HG03342 (cell line): ENCODE results near the gene CBX7.

Source experiments
- ATAC-seq: cut with Tn5 transposase; IDR thresholded peaks from one replicate; pipeline ENCODE4 v1.9.1; 2021; ENCODE audit warnings: mild to moderate bottlenecking, moderate library complexity; ENCODE audit not compliant: unreplicated experiment

The CBX7 gene

DNA sequence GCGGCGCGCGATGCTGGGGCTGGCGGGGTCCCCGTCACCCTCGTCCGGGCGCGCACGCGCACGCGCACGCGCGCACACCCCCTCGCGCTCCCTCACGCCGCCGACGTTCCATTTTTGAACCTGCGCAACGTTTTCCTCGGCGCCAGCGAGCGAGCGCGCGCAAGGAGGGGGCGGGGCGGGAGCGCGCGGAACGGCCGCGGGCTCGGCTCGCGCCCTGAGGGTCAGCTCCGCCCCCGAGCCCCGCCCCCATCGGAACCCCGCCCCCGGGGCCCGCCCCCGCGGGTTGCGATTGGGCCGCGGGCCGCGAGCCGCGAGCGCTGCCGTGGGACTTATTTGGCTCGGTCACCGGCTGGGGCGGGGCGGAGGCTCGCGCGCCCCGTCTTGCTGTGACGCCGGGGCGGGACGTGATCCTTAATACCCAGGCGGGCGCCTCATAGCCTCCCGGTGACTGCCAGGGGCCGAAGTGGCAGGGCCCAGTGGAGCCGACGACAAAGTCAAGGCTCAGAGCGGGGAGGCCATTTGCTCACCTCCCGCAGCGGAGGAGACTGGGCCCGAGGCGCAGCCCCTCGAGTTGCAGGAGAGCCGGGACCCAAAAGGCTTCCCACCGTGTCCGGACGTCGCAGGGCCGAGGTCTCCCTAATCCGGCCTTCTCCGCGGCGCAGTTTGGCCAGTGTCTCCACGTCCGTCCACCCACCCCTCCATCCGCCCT lies at the start of gene CBX7:
Gene CBX7 (minus strand): TSS at position 170 of the 709 bp plus-strand sequence. CDS start 236 bp downstream, outside the sequence.
- ATAC-seq = peak; percentile 71

DNA sequence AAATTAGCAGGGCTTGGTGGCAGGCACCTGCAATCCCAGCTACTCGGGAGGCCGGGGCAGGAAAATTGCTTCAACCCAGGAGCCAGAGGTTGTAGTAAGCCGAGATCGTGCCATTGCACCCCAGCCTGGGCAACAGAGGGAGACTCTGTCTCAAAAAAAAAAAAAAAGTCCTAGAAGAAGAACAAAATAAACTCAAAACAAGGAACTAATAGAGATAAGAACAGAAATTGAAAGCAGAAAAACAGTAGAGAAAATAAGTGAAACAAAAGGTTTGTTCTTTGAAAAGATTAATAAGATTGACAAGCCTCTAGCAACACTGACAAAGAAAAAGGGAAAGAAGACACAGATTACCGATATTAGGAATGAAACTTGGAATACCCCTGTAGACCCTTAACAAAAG lies 45.1 kb upstream of the CBX7 start:
- no peak for ATAC-seq

DNA sequence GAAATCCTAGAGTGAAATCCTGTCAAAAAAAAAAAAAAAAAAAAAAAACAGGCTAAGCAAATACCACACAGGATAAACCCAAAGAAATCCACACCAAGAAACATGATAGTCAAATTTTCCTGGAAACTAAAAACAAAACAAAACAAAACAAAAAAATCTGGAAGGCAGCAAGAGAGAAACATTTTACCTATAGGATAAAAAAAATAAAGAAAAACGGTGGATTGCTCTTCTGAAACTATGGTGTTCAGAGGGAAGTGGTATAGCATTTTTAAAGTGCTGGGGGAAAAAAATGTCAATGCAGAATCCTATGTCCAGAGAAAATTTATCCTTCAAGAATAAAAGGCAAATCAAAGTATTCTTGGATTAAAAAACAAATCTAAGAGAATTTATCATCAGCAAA lies 41.6 kb upstream of the CBX7 start:
- no peak for ATAC-seq

DNA sequence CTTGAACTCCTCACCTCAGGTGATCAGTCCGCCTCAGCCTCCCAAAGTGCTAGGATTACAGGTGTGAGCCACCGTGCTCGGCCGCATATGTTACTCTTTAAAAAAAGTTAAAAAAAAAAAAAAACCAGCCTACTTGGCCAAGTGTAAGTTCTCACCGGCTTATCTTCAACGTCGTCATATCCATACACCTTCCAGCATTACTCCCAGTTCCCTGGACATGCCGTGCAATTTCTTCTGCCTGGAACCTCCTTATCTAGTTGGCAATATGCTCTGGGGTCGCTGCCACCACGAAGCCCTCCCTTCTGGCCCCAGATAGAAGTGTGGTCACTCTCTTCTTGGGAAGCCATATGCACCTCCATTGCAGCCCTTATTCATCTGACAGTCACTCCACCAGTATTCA lies 36.3 kb upstream of the CBX7 start:
- no peak for ATAC-seq

DNA sequence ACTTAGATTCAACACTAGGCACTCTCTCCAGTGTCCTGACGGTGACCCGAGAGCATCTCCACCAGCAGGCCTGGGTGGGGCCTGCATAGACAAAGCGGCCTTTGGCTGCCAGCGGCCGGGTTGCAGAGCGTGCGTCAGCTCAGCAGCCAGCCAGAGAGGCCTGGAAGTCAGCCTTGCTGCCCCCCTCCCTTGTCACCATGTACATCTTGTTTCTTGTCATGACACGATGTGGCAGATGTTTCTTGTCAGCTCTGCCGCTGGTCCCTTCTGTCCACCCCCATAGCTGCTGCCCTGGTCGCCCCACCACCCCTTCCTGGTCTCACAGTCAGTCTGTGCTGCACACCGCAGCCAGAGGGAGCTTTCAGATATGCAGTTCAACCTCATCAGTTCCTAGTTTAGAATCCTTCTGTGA lies 33.1 kb upstream of the CBX7 start:
- ATAC-seq = no peak

DNA sequence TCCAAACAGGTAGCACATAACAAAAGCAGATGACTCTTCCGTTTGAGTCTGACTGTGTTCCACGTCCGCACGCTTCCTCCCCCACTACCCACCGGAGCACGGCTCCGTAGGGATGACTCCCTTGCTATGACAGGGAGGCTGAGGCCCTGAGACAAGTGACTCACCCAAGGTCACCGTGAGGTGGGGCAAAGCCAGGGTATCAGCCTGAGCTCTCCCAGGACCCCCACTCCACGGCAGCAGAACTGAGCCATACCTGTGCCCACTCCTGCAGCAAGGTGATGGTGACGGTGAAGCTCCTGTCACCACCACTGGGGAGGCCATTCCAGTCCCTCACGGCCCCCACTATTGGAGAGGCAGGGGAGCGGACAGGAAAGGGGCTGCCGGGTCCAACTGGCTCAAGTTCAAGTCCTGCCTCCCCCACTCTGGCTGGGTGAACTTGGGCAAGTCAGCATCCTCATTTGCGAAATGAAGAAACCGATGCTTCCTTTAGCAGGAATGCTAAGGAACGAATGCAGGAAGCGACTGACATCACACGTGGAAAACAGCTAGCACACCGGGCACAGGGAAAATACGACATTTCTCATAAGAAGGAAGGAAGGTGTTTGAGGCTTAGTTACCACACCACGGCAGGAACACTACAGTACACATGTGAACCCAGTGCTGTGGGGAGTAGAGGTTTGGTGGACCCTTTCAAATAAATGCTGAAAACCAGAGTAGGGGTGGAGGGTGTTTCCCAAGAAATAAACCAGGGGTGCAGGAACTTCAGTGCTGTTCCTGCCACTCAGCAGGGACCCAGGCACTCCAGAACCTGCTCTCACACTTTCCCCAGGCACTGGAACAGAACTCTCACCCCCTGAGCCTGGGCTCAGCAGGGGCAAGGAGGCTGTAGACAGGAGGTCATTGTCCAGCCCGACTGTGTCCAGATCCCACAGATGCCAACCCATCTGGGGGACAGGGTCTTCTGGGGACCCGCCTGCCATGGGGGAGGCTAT lies 32.4 kb upstream of the CBX7 start:
- no peak for ATAC-seq

DNA sequence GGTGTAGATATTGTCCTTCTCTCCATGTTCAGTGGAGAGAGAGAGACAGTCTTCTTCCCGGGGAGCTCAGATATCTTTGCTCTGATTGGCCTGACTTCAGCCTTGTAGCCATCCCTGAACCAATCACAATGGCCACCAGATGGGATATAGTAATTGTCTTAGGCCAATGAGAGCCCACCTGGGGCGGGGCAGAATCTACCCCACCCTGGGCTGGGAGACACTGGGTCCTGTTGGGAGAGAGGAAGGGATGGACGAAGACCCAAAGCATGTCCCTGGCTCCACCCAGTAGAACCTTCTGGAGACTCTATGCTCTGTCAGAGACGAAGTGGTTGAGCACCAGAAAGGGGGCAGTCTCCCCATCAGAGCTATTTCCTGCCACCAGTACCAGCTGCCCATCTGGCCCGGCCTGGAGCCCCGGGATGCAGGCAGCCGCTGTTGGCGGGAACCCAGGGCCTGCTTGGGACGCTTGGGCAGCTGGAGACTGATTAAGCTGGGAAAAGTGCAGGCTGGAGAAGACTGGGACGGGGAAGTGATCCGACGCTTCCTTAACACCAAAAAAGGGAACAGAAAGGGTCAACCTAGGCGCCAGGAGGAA lies 31.6 kb upstream of the CBX7 start:
- ATAC-seq = no peak

DNA sequence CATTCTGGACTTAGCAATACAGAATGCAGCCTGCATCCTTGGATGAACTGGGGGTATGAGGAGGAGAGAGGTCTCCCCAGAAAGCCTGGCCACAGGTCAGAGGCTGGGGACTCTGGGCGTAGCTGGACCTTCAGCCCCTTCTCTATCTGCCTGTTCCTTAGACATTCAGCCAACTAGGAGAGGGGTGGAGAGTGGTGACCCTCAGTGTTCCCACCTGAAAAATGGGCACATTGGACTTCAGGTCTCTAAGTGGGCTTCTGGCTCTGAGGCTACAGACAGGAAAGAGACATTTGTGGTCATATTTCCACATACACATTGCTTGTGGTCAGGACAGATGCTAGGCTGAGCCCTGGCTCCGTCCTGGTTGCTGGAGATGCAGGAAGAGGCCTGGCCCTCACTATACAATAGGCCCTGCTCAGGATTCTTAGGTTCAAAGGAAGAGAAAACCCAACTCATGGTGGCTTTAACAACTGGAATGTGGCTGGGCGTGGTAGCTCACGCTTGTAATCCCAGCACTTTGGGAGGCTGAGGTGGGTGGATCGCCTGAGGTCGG lies 30.1 kb upstream of the CBX7 start:
- no peak for ATAC-seq

DNA sequence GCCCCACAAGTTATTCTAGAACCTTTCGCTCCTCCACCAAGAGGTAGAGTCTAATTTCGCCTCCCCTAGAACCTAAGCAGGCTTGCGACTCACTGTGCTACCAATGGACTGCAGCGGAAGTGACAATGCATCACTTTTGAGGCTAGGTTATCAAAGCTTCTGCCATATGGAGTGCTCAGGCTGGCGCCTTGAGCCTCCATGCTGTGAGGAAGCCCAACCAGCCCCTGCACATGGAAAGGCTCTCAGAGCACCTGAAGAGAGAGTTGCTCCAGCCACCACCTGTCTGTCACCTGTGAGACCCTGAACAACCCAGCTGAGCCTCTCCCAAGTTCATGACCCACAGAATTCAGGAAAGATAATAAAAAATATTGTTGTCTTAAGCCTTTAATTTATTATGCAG lies 29.3 kb upstream of the CBX7 start:
- ATAC-seq = no peak

DNA sequence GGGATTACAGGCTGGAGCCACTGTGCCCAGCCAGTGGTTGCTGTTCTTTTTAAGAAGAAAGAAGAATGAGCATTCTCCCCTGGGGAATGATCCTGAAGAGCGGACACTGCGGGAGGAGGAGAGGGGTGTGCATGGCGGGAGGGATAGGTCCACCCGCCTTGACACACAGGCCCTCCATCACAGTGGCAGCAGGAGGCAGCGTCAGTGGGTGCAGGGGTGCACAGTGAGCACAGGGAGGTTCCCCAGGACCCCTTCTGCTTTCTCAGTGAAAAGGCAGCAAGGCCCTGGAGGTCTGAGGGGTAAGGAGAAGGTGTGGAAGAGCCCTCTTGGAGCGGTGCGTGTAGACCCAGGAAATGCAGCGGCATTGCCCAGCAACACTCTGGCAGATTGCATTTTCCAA lies 28.9 kb upstream of the CBX7 start:
- ATAC-seq = no peak

DNA sequence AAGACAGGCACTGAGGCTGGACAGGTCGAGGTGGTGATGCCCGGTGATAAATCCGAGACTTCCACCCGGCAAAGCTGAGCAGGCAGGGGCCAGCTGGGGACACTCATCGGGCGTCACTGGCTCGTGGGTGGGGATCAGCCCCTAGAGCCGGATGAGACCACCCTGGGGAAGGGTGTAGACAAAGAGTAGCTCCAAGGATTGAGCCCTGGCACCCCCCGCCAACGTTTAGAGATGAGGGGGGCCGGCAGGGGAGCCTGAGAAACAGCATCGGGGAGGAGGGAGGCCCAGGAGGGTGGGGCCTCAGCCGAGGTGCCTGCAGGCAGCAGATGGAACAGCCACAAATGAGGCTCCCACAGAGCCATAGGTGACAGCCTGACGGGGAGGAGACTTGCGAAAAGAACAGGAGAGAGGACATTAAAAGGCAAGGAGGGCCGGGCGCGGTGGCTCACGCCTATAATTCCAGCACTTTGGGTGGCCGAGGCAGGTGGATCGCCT lies 27.4 kb upstream of the CBX7 start:
- ATAC-seq = no peak

DNA sequence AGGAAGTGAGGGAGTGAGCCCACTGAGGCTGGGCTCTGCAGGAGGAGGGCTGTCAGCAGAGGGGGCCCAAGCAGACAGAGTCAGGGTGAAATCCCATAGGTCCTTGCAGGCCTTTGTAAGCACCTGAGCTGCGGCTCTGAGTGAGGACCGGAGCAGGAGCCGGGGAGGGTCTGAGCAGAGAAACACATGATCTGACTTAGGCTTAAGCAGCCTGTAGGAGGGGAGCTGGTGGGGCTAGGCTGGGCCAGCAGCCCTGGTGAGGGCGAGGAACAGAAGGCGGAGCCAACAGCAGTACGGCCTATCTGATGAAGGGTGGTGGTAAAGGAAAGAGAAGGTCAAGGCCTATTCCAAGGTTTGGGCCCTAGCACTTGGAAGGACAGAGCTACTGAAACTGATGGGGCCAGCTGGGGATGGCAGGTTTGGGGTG lies 26.9 kb upstream of the CBX7 start:
- ATAC-seq = no peak

DNA sequence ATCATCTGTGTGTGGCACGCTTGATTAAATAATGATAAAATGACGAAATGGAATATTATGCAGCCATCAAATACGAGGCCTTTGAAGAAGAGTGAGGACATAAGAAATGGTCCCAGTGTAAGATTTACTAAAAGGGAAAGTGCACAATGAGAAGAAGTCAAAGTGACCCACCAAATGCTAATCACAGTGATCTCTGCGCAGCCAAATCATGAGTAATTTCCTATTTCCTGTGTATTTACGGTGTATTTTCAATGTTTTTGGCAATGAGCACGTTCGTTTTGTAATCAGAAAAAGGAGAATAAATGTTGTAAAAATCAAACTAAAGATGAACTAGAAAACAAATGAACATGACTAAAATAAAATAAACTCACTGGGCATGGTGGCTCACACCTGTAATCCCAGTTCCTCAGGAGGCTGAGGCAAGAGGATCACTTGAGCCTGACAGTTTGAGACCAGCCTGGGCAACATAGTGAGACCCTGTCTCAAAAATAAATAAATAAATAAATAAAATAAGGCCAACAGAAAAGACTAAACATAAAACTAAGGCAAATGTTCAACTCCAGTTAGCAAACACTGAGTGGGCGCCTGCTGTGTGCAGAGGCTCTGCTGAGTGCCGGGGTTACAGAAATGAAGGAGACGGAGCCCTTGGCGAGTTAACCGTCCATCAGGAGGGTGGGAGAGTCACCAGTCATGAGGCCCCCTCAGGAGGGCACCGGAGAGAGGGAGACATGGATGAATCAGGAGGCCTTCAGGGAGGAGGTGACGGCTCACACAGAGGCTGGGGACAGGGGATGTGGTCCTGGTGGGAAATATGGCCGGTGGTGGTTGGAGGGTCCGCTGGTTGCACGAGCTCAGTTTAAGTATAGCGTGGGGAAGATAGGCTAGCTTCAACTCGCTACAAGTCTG lies 26.0 kb upstream of the CBX7 start:
- no peak for ATAC-seq

DNA sequence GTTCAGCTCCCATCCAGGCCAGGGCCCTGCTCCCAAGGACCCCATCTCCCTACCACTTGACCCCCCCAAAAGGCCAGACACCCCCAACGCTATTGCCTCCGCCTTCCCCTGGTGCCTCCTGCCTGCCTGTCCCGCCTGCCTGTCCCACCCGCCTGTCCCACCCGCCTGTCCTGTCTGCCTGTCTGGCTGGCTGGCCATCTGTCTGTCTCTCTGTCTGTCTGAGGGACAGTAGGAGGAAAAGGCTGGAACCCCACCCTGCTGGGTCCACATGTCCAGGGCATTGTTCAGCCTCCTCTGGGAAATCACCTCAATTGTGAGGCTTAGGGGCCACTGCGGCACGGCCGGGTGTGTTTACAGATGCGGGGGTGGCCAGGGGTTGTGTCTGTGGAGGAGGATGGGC lies 25.3 kb upstream of the CBX7 start:
- no peak for ATAC-seq

DNA sequence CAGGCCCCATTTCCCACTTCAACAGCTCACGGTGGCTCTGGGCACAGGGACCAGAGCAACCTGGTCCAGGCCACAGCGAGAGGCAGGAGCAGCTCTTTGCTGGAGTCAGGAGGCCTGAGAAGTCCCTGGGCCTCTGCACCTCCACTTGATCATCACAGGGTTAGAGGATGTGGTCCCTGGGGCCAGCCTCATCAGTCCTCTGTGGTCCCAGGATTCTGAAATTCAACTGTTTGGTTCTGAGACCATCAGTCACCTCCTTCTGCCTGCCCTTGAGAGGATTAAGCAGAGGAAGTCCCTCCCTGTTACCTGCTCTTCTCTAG lies 24.9 kb upstream of the CBX7 start:
- ATAC-seq = no peak

DNA sequence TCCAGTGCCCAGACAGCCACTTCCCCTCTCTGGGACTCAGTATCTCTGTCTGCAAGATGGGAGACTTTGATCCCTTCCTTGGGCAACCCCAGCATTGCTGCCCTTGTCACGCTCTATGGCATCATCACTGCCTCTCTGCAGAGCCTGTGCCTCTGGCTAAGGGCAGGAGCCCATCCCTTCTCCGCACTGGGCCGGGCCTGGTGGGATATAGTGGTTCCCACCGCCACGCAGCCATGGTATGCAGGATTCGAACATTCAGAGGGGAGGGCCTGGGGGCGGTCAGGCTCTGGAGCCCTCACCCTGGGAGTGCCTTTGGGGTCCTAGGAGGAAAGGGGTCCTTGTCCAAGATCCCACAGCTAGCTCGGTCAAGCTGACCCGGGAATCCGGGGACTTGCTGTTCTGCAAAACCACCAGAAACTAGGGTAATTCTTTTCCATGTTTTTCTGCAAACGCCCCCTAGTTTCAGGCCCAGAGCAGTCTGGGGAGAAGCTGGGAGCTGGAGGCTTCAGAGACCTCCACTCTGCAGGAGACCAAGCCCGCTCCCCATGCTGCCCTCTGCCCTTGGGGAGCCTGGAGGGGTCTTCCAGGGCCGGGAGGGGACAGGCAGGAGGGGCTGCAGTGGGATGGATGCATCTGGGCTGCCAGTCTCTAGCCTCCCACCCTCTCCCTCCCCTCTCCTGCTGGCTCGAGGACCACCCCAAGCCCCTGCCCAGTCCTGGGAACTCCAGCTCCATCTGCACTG lies 24.4 kb upstream of the CBX7 start:
- no peak for ATAC-seq

DNA sequence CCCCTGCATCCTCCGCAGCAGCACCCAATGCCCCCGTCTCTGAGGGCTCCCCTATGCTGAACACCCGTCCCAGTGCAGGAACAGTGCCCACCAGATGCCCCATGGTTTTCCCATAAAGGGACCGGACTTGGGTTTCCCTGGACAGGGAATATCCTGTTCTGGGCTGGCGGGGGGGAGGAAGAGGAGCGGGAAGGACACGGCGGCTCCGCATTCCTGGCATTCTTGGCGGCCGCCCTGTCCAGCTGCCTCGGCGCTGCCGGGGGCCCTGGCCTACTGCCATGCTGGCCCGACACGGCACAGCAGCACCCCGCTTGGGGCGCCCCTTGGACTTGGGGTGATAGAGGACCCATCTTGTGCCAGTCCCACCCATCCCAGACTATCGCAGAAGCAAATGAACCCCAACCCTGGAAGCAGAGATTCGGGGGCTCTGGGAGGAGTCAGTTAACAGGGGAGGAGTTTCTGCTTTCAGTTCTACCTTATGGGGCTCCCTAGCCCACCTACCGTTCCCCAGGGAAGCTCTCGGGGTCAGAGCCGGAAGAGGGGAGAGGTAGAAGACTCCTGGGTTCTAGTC lies 23.7 kb upstream of the CBX7 start:
- ATAC-seq = no peak

DNA sequence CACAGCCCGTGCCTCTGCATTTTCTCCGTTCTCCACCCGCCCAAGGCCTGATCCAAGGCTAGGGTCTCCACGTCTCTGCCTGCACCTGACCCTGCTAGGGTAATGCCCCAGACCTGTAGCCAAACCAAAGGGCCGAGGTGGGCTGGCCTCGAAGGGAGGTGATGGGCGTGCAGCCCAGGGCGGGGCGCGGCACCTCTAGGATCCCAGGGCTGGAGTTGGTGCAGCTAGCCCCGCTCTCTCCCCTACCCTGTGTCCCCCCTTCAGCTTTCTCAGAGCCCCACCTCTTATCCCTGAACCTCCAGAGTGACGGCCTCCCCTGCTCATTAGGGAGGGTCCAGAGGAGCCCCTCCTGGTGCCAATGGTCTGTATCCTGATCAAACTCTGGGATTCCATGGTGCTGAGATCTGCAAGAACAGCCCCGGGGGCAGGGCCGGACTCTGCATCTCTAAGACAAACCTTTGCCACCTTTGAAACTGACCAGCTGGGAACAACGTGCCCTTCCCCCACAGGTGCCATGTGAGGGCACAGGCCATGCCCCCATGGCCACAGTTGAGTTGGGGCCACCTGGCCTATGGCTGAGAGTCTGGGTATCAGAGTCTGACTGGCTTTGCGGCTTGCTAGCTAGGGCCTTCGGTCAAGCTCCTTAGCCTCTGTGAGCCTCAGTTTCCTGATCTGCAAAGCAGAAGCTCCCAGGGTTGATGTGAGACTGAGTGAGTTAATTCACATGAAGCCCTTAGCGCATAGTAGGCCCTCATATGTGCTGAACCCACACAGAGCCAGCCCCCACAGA lies 23.1 kb upstream of the CBX7 start:
- no peak for ATAC-seq
